Measurements from ENCODE around the gene LRP2. TPM values are rescaled to one million over a fixed set of nuclear protein-coding genes. Genes with fewer than 3 reads are reported as not detected.

LRP2 gene
- polyA plus RNA-seq, 3 donors, result not detected

- no peaks in the 10 kb centered on the region for H3K9me3 ChIP-seq (replicated peaks in 1 of 2; ENCODE audit: control insufficient read depth in 1 of 2, insufficient read depth in 1 of 2, low read length in 2 of 2)
- no peaks in the 10 kb centered on the region for H3K36me3 Mint-ChIP-seq
- H3K27me3 Mint-ChIP-seq (ENCODE audit: low read depth in 3 of 3), result peaks cover 0 to 2% (median 2%) of the 10 kb centered on the region in 3 donors
- no peaks in the 10 kb centered on the region for H3K4me1 Mint-ChIP-seq
- H3K4me2 ChIP-seq (replicated peaks; ENCODE audit: extremely low read depth, low read length, poor library complexity, severe bottlenecking), result no peak overlapping the region
- no peaks in the 10 kb centered on the region for H3K79me2 ChIP-seq (ENCODE audit: insufficient read depth, low read length)
- H4K20me1 ChIP-seq (ENCODE audit: insufficient read depth, low read length), result no peaks in the 10 kb centered on the region
- H3K9me3 Mint-ChIP-seq, result no peaks in the 10 kb centered on the region
- no peaks in the 10 kb centered on the region for H3K27me3 ChIP-seq (ENCODE audit: control insufficient read depth in 2 of 2, insufficient read depth in 2 of 2, low read length in 2 of 2)
- H2AFZ ChIP-seq (ENCODE audit: insufficient read depth, low read depth, low read length, poor library complexity, severe bottlenecking), result no peak overlapping the region
- WGBS (ENCODE audit: insufficient coverage), result 99% methylated on average over 8 of the region's 11 CpGs
- H3K4me3 ChIP-seq (replicated peaks in 1 of 3; ENCODE audit: low read depth in 2 of 3, low read length in 3 of 3), result no peak overlapping the region
- intact Hi-C loops (cut with micrococcal nuclease), result no loop called here
- H3K4me1 ChIP-seq (ENCODE audit: control insufficient read depth in 1 of 2, insufficient read depth in 2 of 2, low read length in 2 of 2), result no peaks in the 10 kb centered on the region
- H3K4me3 Mint-ChIP-seq, result no peak overlapping the region
- no peaks in the 10 kb centered on the region for H3K36me3 ChIP-seq (replicated peaks in 1 of 2; ENCODE audit: control insufficient read depth in 1 of 2, insufficient read depth in 2 of 2, low read length in 2 of 2)
- H3K27ac Mint-ChIP-seq, result no peak overlapping the region
- DNase-seq, result no peak
- H3K9ac ChIP-seq (ENCODE audit: insufficient read depth, low read length, poor library complexity, severe bottlenecking), result no peak overlapping the region
- no peak overlapping the region for H3K27ac ChIP-seq (ENCODE audit: low read depth in 1 of 2, low read length in 2 of 2)
- TF ChIP-seq CTCF (IDR thresholded peaks at IDR 0.05), result no peak
Observed at GRCh38 chr2:169232551-169233154, 129.7 kb downstream of the LRP2 start.

GRCh38 chr2:169230204-169230603, 132.1 kb downstream of the LRP2 start:
- DNase-seq, result no peak
- intact Hi-C loops (cut with micrococcal nuclease), result no loop called here
- Histone ChIP-seq H3K27ac (ENCODE audit: low read depth in 1 of 2, low read length in 2 of 2) (no peak overlapping the region), H2AFZ (ENCODE audit: insufficient read depth, low read depth, low read length, poor library complexity, severe bottlenecking) (no peak overlapping the region), H3K79me2 (ENCODE audit: insufficient read depth, low read length) (no peaks in the 10 kb centered on the region), H3K27me3 (ENCODE audit: control insufficient read depth in 2 of 2, insufficient read depth in 2 of 2, low read length in 2 of 2) (no peaks in the 10 kb centered on the region), H3K9ac (ENCODE audit: insufficient read depth, low read length, poor library complexity, severe bottlenecking) (no peak overlapping the region), H3K4me3 (replicated peaks in 1 of 3; ENCODE audit: low read depth in 2 of 3, low read length in 3 of 3) (no peak overlapping the region), H3K4me2 (replicated peaks; ENCODE audit: extremely low read depth, low read length, poor library complexity, severe bottlenecking) (no peak overlapping the region), H3K9me3 (replicated peaks in 1 of 2; ENCODE audit: control insufficient read depth in 1 of 2, insufficient read depth in 1 of 2, low read length in 2 of 2) (no peaks in the 10 kb centered on the region), H4K20me1 (ENCODE audit: insufficient read depth, low read length) (no peaks in the 10 kb centered on the region), H3K36me3 (replicated peaks in 1 of 2; ENCODE audit: control insufficient read depth in 1 of 2, insufficient read depth in 2 of 2, low read length in 2 of 2) (no peaks in the 10 kb centered on the region), H3K4me1 (ENCODE audit: control insufficient read depth in 1 of 2, insufficient read depth in 2 of 2, low read length in 2 of 2) (no peaks in the 10 kb centered on the region)
- no peak for TF ChIP-seq CTCF (IDR thresholded peaks at IDR 0.05)
- no peak overlapping the region for H3K27ac Mint-ChIP-seq
- no peak overlapping the region for H3K4me3 Mint-ChIP-seq
- H3K9me3 Mint-ChIP-seq, result no peaks in the 10 kb centered on the region
- no CpG with 5 or more reads among the region's 2 CpGs for WGBS (ENCODE audit: insufficient coverage)
- no peaks in the 10 kb centered on the region for H3K4me1 Mint-ChIP-seq
- no peaks in the 10 kb centered on the region for H3K36me3 Mint-ChIP-seq
- H3K27me3 Mint-ChIP-seq (ENCODE audit: low read depth in 3 of 3), result peaks cover 0 to 2% (median 2%) of the 10 kb centered on the region in 3 donors
